H9 (cell line): Measurements from ENCODE around the gene WHRN. TPM values are rescaled to one million over a fixed set of nuclear protein-coding genes. Genes with fewer than 3 reads are reported as not detected.

Experiments used
- DNase-seq: peaks from one replicate; pipeline ENCODE4 v3.0.0-alpha.2; 2017
- H2AFZ ChIP-seq: one replicate; pipeline ENCODE4 v1.6.1; 2013; ENCODE audit warnings: mild to moderate bottlenecking, low read length, control low read depth, moderate library complexity
- H2AK5ac ChIP-seq: 2 replicates; pipeline ENCODE4 v1.6.1; 2013; ENCODE audit warnings: low read length, control low read depth, mixed read lengths; ENCODE audit not compliant: insufficient read length
- H2BK120ac ChIP-seq: one replicate; pipeline ENCODE4 v1.6.1; 2013; ENCODE audit warnings: low read depth, mild to moderate bottlenecking, low read length, control low read depth, inconsistent platforms; ENCODE audit not compliant: poor library complexity, severe bottlenecking
- H2BK12ac ChIP-seq: 2 replicates; pipeline ENCODE4 v1.6.1; 2013; ENCODE audit warnings: low read length, control low read depth, mixed read lengths, low read depth; ENCODE audit not compliant: insufficient read length
- H2BK15ac ChIP-seq: 2 replicates; pipeline ENCODE4 v1.6.1; 2013; ENCODE audit warnings: low read depth, low read length, control low read depth
- H2BK20ac ChIP-seq: one replicate; pipeline ENCODE4 v1.6.1; 2013; ENCODE audit warnings: low read depth, mild to moderate bottlenecking, low read length, control low read depth, inconsistent platforms; ENCODE audit not compliant: poor library complexity, severe bottlenecking
- H2BK5ac ChIP-seq: 2 replicates; pipeline ENCODE4 v1.6.1; 2013; ENCODE audit warnings: low read length, control low read depth, mixed read lengths; ENCODE audit not compliant: insufficient read length
- H3K14ac ChIP-seq: 2 replicates; pipeline ENCODE4 v1.6.1; 2013; ENCODE audit warnings: low read length, control low read depth; ENCODE audit not compliant: insufficient read depth
- H3K18ac ChIP-seq: 2 replicates; pipeline ENCODE4 v1.6.1; 2013; ENCODE audit warnings: low read depth, mild to moderate bottlenecking, mixed read lengths, low read length, control low read depth; ENCODE audit not compliant: insufficient read length
- H3K23ac ChIP-seq: 2 replicates; pipeline ENCODE4 v1.6.1; 2013; ENCODE audit warnings: low read length, control low read depth, mixed read lengths, low read depth; ENCODE audit not compliant: insufficient read length
- H3K23me2 ChIP-seq: 2 replicates; pipeline ENCODE4 v1.6.1; 2013; ENCODE audit warnings: low read depth, mild to moderate bottlenecking, mixed read lengths, low read length, control low read depth; ENCODE audit not compliant: insufficient read length, poor library complexity, severe bottlenecking
- H3K27ac ChIP-seq: 2 replicates; pipeline ENCODE4 v1.5.1; 2013; ENCODE audit warnings: low read length, control low read depth, mixed read lengths, low read depth; ENCODE audit not compliant: insufficient read length
- H3K27me3 ChIP-seq: 2 replicates; pipeline ENCODE4 v1.6.1; 2013; ENCODE audit warnings: low read length, control low read depth, inconsistent platforms; ENCODE audit not compliant: insufficient read depth
- H3K4ac ChIP-seq: 2 replicates; pipeline ENCODE4 v1.6.1; 2013; ENCODE audit warnings: low read depth, mild to moderate bottlenecking, control low read depth, inconsistent platforms, low read length, moderate library complexity
- H3K4me1 ChIP-seq: 2 replicates; pipeline ENCODE4 v1.6.1; 2013; ENCODE audit warnings: low read length, control low read depth, inconsistent platforms; ENCODE audit not compliant: insufficient read depth
- H3K4me2 ChIP-seq: 2 replicates; pipeline ENCODE4 v1.6.1; 2013; ENCODE audit warnings: low read length, control low read depth, mixed read lengths; ENCODE audit not compliant: insufficient read length, insufficient read depth
- H3K56ac ChIP-seq: 2 replicates; pipeline ENCODE4 v1.6.1; 2013; ENCODE audit warnings: low read depth, mild to moderate bottlenecking, mixed read lengths, low read length, control low read depth; ENCODE audit not compliant: insufficient read length
- H3K79me1 ChIP-seq: 2 replicates; pipeline ENCODE4 v1.6.1; 2013; ENCODE audit warnings: low read depth, mild to moderate bottlenecking, moderate library complexity, low read length, control low read depth, inconsistent platforms; ENCODE audit not compliant: insufficient read depth, poor library complexity, severe bottlenecking
- H3K79me2 ChIP-seq: 2 replicates; pipeline ENCODE4 v1.6.1; 2013; ENCODE audit warnings: low read length, control low read depth, inconsistent platforms; ENCODE audit not compliant: insufficient read depth
- H3K9ac ChIP-seq: 2 replicates; pipeline ENCODE4 v1.6.1; 2013; ENCODE audit warnings: low read length, control low read depth, mixed read lengths; ENCODE audit not compliant: insufficient read length; ENCODE audit errors: extremely low read depth
- H3K9me3 ChIP-seq: one replicate; pipeline ENCODE4 v1.6.1; 2013; ENCODE audit warnings: low read depth, low read length, inconsistent platforms; ENCODE audit not compliant: control insufficient read depth
- H3T11ph ChIP-seq: one replicate; pipeline ENCODE4 v1.6.1; 2013; ENCODE audit warnings: mild to moderate bottlenecking, low read length, control low read depth, inconsistent platforms
- H4K20me1 ChIP-seq: one replicate; pipeline ENCODE4 v1.6.1; 2013; ENCODE audit not compliant: control insufficient read depth, insufficient read length, insufficient read depth
- H4K5ac ChIP-seq: 2 replicates; pipeline ENCODE4 v1.6.1; 2013; ENCODE audit warnings: low read depth, mild to moderate bottlenecking, mixed read lengths, low read length, control low read depth; ENCODE audit not compliant: insufficient read length
- H4K8ac ChIP-seq: replicated peaks from 2 replicates; pipeline ENCODE4 v1.6.1; 2013; ENCODE audit warnings: low read length, control low read depth, mixed read lengths, low read depth; ENCODE audit not compliant: insufficient read length
- H4K91ac ChIP-seq: 2 replicates; pipeline ENCODE4 v1.6.1; 2013; ENCODE audit warnings: low read depth, mild to moderate bottlenecking, moderate library complexity, mixed read lengths, low read length, control low read depth; ENCODE audit not compliant: insufficient read length
- H3K27ac Mint-ChIP-seq, 3 experiments: 2 replicates in 2 of 3; 3 replicates in 1 of 3; pipeline ENCODE4 v1.8.0; 2020 to 2021; ENCODE audit warnings: mixed read lengths in 3 of 3, mild to moderate bottlenecking in 1 of 3, moderate library complexity in 1 of 3
- H3K27me3 Mint-ChIP-seq: 2 replicates; pipeline ENCODE4 v1.8.0; 2021; ENCODE audit warnings: low read depth, mild to moderate bottlenecking, moderate library complexity, mixed read lengths
- H3K36me3 Mint-ChIP-seq, 3 experiments: 2 replicates in 2 of 3; 3 replicates in 1 of 3; pipeline ENCODE4 v1.8.0; 2020 to 2021; ENCODE audit warnings: low read depth in 3 of 3, mixed read lengths in 3 of 3; ENCODE audit not compliant: insufficient read depth in 1 of 3
- H3K4me1 Mint-ChIP-seq, 2 experiments: 2 replicates each; pipeline ENCODE4 v1.8.0; 2020; ENCODE audit warnings: mixed read lengths in 2 of 2
- H3K4me3 Mint-ChIP-seq, 2 experiments: 2 replicates in 1 of 2; 3 replicates in 1 of 2; pipeline ENCODE4 v1.8.0; 2020 to 2021; ENCODE audit warnings: mild to moderate bottlenecking in 2 of 2, mixed read lengths in 2 of 2, moderate library complexity in 1 of 2
- H3K9me3 Mint-ChIP-seq, 2 experiments: 2 replicates in 1 of 2; 3 replicates in 1 of 2; pipeline ENCODE4 v1.8.0; 2020; ENCODE audit warnings: mild to moderate bottlenecking in 2 of 2, mixed read lengths in 2 of 2, moderate library complexity in 1 of 2
- WGBS: extraction: QIAGEN DNeasy Blood & Tissue Kit; methylation state at CpG from one replicate; pipeline ENCODE4 v1.1.7; 2013; ENCODE audit warnings: missing lambda C conversion rate, low lambda C conversion rate, mixed read lengths; ENCODE audit not compliant: insufficient read length; ENCODE audit errors: extremely low coverage; 5-methylcytosine and 5-hydroxymethylcytosine counted together
- total RNA-seq: library from RNA; stranded (reverse); gene quantifications from 2 replicates; pipeline ENCODE4 v1.2.1, GENCODE V29; 2021
- TF ChIP-seq, protein P1 (sequence below): fragments of 200-600 bp; sonication (generic); conservative IDR thresholded peaks from 3 replicates; pipeline ENCODE4 v1.8.0; 2021; ENCODE audit warnings: antibody characterized with exemption, mild to moderate bottlenecking

The WHRN gene
- total RNA-seq, 1 experiment from 2014 or later = 2.2 TPM

- no peak overlapping the region for H3K4me3 Mint-ChIP-seq
- H3K56ac ChIP-seq = no peak overlapping the region
- no peaks in the 10 kb centered on the region for H3K27me3 ChIP-seq
- H3K27ac ChIP-seq = no peak overlapping the region
- no peaks in the 10 kb centered on the region for H3K23me2 ChIP-seq
- H3K79me1 ChIP-seq = no peaks in the 10 kb centered on the region
- H3K27me3 Mint-ChIP-seq = no peaks in the 10 kb centered on the region
- DNase-seq = no peak
- H4K91ac ChIP-seq = no peak overlapping the region
- H3K4me2 ChIP-seq = no peak overlapping the region
- no peaks in the 10 kb centered on the region for H3K4me1 ChIP-seq
- H4K20me1 ChIP-seq = no peaks in the 10 kb centered on the region
- H4K8ac ChIP-seq = no peak overlapping the region
- no peak overlapping the region for H3K4ac ChIP-seq
- 0 out of 7 replicates have a peak, but pooled peaks cover 0 to 2% (median 0%) of the 10 kb centered on the region in 3 experiments for H3K36me3 Mint-ChIP-seq
- peaks cover 10 to 17% of the 10 kb centered on the region in 2 experiments for H3K4me1 Mint-ChIP-seq
- no peak overlapping the region for H3K9ac ChIP-seq
- no peak overlapping the region for H3K27ac Mint-ChIP-seq
- WGBS = no CpG with 5 or more reads among the region's 5 CpGs
- no peak overlapping the region for H2BK15ac ChIP-seq
- no peak overlapping the region for H3K23ac ChIP-seq
- H3K9me3 Mint-ChIP-seq = no peaks in the 10 kb centered on the region
- no peak overlapping the region for H2BK12ac ChIP-seq
- H2BK20ac ChIP-seq = no peak overlapping the region
- H4K5ac ChIP-seq = no peak overlapping the region
- H2BK120ac ChIP-seq = no peak overlapping the region
- H2BK5ac ChIP-seq = no peak overlapping the region
- TF ChIP-seq, protein P1, sequence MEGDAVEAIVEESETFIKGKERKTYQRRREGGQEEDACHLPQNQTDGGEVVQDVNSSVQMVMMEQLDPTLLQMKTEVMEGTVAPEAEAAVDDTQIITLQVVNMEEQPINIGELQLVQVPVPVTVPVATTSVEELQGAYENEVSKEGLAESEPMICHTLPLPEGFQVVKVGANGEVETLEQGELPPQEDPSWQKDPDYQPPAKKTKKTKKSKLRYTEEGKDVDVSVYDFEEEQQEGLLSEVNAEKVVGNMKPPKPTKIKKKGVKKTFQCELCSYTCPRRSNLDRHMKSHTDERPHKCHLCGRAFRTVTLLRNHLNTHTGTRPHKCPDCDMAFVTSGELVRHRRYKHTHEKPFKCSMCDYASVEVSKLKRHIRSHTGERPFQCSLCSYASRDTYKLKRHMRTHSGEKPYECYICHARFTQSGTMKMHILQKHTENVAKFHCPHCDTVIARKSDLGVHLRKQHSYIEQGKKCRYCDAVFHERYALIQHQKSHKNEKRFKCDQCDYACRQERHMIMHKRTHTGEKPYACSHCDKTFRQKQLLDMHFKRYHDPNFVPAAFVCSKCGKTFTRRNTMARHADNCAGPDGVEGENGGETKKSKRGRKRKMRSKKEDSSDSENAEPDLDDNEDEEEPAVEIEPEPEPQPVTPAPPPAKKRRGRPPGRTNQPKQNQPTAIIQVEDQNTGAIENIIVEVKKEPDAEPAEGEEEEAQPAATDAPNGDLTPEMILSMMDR = no peak
- H3K9me3 ChIP-seq = no peaks in the 10 kb centered on the region
- H3K14ac ChIP-seq = no peak overlapping the region; the same call in 1 of the 2 replicates
- no peak overlapping the region for H3T11ph ChIP-seq
- H2AFZ ChIP-seq = no peak overlapping the region
- H2AK5ac ChIP-seq = no peak overlapping the region
- H3K79me2 ChIP-seq = no peaks in the 10 kb centered on the region
- no peak overlapping the region for H3K18ac ChIP-seq
Measured at GRCh38 chr9:114481789-114482188, 23.5 kb downstream of the WHRN start.
